ENCODE data around the gene HERPUD1.
A peak's percentile ranks its signal among the peaks of the same experiment; 100 is the strongest.
"Not testable (repeated sequence)": the region's sequence is repeated elsewhere in the genome, so short reads cannot be mapped to it uniquely, and the experiment has no call there.

The HERPUD1 gene

DNA sequence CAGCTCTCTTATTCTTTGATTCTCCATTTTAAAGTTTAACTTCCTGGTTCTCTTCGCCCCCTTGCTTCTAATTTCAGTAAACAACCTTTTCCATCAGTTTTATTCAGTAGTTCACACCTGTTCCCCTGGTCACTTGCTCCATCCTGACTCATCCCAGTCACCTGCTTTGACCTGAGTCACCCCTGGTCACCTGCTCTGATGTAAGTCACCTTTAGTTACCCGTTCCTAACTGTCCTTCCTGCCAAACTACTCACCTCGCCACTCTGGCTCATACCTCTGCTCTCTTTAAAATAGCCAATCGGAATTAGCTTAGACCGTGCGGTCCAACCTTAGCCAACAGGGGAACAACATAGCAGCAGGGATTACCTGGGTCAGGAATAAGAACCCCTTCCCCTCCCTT lies 52.7 kb downstream of the HERPUD1 start:
- no peak for DNase-seq

DNA sequence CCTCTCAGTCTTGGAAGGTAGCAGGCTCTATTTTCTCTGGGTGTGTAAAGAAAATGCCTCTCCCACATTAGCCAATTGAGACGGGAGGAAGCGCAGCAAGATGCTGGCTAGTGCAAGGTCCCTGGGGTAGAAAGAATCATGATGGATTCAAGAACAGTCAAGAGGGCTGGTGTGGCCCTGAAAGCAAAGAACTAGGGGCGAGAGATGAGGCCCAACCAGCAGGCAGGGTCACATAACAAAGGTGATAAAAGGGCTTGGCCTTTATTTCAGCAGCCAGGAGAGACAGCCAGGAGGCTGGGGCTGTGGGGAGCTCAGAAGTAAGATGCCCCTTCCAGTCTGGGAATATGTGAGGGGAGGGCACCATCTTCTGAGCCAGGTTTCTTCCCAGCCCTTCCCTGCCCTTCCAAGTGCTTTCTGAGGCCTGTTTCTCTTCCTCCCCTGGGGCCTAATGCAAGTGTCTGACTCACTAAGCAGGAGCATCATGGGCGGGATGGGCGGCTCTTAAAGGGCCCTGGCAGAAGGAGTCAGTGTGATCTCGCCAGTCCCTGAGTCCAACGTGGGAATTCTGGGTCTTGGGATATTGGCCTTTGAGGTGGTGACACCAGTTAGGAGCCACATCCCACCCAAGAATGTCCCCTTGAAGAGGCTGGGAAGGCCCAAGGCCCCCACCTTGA lies 53.5 kb downstream of the HERPUD1 start:
- DNase-seq: peak; percentile 28

DNA sequence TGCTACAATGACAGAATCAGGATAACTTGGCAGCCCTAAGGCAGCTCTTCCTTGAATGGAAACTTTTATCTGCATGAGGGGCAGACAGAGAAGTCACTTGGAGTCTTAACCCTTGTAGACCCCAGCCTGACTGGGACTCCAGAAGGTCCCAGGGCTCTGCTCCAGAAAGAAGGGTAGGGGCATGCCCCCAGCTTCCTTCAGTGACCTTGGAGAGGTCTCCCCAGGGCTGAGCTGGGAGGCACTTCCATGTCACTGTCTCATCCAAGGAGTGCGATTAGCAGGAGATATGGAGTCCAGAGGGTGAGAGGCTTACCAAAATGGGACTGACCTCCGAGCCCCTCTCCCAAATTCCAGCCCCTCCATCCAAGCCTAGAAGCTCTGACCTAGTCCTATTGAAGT lies 54.0 kb downstream of the HERPUD1 start:
- no peak for DNase-seq

DNA sequence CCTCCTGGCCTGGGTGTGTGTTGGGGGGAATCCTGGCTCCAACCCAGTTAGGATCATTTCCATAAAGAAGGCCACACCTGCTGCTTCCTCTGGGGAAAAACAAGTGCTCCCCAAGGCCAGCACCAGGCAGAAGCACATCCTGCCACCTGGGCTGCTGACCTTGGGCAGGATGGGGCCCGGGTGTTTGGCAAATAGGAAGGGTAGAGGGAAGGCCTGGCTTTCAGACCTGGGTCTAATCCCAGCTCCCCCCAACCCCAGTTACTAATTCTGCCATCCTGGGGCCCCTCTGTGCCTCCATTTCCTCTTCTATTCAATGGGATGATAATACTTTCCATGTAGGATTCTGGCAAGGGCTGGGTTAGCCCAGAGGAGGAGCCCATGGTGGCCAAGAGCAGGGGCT lies 54.4 kb downstream of the HERPUD1 start:
- DNase-seq: no peak

DNA sequence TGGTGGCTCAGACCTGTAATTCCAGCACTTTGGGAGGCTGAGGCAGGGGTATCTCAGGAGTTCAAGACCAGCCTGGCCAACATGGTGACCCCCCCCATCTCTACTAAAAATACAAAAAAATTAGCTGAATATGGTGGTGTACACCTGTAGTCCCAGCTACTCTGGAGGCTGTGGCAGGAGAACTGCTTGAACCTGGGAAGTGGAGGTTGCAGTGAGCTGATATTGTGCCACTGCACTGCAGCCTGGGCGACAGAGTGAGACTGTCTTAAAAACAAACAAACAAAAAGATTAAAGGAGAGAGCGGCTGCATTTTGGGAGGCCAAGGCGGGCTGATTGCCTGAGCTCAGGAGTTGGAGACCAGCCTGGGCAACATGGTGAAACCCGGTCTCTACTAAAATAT lies 55.0 kb downstream of the HERPUD1 start:
- DNase-seq: not testable (repeated sequence)

DNA sequence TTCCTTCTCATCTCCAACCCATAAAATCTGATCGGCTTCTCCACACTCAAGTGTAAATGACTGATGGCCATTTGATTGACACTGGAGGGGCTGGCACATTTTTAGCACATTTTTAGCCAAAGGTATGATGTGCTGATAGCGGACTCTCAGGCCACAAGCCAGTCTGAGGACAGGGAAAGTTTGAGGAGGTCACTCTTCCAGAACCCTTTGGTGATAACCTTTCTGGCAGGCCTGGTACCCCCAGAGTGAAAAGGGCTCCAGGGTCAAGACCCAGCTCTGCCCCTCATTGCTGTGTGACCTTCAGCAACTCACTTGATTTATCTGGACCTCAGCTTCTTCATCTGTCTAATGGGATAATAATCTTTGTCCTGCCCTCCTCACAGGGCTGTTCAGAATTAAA lies 55.8 kb downstream of the HERPUD1 start:
- no peak for DNase-seq

DNA sequence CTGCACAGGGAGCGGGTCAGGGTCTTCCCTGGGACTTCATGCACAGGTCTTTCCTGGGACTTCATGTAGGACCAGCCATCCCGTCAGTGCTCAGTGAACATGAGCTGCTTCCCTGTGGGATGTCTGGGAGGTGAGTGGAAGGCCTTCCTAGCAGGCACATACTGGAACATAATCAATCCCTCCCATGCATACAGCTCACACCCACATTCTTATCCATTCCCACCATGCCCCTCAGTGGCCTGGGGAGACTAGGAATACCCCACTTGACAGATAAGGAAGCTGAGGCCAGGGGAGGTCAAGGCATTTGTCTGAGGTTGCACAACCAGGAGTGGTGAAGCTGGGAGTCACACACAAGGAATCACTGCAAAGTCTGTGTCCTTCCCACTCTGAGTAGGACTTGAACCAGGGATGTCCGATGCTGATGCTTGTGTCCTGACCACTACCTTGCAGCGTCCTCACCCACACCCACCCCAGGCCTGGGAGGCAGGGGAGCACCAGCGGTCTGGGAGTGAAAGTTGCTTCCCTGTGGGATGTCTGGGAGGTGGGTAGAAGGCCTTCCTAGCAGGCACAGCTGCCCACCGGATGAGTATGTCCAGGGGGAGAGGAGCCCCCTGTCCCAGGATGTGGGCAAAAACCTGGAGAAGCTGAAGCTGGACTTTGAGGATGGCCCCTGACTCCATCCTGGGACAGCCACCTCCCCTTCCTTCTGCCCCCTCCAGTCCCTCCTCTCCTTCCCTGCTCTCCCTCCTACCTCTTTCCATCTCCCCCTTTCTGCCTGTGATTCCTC lies 56.4 kb downstream of the HERPUD1 start:
- no peak for DNase-seq

DNA sequence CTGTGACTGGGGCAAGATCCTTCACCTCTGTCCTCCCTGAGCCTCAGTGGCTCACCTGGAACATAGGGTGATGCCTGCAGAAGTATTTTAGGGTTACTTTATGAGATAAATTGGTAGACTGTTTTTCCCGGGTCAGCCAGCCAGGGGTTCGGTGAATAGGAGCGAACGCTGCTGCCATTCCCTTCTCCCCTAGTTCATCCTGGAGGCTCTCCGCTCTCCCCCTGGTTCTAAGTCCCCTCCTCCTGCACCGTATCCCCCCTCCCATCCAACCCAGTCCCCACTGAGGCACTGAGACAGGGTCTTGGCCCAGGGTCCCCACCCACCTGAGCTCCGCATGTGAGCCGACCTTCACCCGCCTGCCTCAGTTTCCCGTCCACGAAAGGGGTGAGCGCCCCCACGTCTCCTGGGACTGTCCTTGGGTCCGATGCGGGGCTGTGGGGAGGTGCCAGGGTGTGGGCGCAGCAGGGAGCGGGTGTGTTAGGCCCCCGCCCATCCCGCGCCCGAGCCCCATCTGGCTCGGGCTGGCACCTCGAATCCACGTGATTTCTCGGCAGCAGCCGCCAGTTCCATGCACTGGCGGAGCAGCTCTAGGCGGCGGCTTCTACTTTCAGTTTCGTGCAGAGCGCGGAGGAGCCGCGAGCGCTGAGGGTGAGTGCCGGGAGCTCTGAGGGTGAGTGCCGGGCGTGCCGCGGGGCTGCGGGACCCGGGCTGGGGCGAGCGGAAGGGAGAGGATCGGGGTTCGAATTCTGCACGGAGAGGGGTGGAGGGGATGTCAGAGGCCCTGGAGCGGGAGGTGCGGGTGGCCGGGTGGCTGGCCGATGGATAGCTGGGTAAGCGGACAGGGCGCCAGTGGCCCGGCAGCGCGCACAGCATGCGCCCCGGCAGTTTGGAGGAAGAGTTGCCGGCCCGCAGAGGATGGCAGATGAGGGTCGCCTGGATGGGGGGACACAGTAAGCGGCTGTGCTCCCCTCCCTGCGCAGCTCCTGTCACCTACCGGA lies 57.3 kb downstream of the HERPUD1 start, which contains the start of gene NLRC5:
NLRC5 (plus strand) TSS at position 610 of the 998 bp plus-strand sequence. CDS start 31,156 bp downstream, outside the sequence.
- DNase-seq: peak; percentile 52

DNA sequence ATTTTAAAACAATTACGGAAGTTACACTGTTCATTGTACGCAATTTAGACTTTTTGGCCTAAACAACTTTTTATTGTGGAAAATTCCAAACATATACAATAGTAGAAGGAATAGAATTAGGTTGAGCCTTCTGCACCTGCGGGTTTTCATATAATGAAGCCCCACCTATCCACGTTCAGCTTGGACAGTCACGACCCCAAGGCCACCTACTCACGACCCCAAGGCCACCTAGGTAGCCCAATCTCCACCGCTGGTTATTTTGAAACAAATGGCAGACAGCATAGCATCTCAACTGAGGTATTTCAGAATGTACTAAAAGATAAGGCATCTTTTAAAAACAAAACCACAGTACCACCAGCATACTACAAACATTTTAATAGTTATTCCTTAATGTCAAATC lies 58.0 kb downstream of the HERPUD1 start:
- no peak for DNase-seq

DNA sequence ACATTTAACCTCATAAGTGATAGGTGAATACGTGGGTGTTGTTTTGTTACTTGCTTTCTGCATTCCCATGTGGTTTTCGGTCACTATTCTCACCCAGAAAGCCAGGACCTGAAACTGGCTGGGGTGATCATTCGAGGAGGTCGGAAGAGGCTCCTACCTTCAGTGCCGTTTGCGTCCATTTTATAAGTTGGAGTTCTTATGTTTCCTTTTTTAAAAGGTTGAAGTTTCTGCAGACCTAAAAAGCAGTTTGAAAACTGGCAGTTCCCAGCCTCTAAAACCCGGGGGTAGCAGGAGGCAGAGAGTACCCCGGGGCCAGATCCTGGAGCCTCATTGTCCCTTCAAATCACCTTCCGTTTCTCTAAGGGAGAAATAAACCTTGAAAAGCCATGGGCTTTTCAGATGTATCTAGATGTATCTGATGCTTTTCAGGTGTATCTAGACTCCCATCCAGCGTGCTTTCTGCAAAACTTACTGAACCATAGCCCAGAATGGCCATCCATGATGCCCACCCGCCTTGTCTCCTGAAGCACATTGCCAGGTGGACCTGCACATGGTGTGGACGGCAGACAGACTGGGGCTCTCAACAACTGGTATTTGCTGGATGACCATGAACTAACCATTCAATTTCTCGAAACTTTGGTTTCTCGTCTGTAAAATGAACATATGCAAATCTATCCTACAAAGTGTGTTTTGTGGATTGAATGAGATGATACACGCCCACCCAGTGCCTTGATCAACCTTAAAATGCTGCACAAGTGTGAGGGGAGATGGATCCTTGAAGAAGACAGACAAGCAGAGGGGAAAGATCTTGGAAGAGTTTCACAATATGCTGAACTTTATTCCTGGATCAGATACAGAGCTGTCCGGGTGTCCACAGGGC lies 58.7 kb downstream of the HERPUD1 start:
- DNase-seq: no peak

DNA sequence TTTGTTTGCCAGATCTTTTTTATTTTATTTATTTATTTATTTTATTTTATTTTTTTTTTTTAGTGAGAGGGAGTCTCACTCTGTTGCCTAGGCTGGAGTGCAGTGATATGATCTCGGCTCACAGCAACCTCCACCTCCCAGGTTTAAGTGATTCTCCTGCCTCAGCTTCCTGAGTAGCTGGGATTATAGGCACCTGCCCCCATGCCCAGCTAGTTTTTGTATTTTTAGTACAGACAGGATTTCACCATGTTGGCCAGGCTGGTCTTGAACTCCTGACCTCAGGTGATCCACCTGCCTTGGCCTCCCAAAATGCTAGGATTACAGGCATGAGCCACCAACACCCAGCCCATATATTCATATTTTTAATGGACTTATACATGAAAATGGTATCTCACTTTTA lies 60.5 kb downstream of the HERPUD1 start:
- not testable (repeated sequence) for DNase-seq

DNA sequence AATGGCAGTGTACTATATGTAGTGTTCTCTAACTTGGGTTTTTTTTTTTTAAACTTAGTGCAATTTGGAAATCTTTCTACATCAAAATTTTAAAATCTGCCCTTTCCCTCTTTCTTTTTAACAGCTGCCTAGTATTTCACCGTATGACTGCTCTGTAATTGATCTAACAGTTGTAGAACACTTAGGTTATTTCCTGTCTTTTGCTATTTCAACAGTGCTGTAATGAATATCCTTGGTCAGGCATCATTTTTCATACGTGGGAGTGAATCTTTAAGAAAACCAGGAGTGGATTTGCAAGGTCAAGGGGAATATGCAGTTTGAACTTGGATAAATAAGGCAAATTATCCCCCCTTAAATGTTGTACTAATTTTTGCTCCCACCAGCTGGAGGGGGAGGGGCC lies 61.3 kb downstream of the HERPUD1 start:
- DNase-seq: no peak

DNA sequence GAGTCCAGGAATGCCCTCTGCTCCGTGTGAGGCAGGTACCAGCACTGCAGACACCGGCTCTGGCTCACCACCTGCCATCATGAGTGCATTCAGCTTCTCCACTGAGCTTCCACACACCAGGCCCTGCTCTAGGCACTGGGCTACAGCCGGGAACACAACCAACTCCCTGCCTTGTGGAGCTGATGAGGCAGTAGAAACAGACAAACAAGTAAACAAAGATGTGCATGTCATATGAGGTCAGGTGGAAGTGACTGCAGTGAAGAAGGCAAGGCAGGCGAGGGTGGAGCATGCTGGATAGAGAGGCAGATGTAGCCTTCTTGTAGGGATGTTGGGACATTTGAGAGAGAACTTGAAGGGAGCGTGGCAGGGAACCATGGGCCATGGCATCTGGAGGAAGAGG lies 62.4 kb downstream of the HERPUD1 start:
- DNase-seq: no peak
